Neural progenitor cell (in vitro differentiated cells): ENCODE results near the gene DNAI4.

ENCODE experiments used
- CTCF ChIP-seq: fragments of 200-600 bp; sonication (generic); IDR thresholded peaks from 2 replicates; pipeline ENCODE4 v1.5.1; 2017; ENCODE audit warnings: antibody characterized with exemption, mild to moderate bottlenecking
- EZH2 ChIP-seq: fragments of 200-600 bp; sonication (generic); IDR thresholded peaks from 2 replicates; pipeline ENCODE4 v1.6.1; 2017; ENCODE audit warnings: antibody characterized with exemption, mild to moderate bottlenecking, moderate library complexity
- EZH2phosphoT487 ChIP-seq: fragments of 200-600 bp; sonication (generic); IDR thresholded peaks from 2 replicates; pipeline ENCODE4 v1.6.1; 2017; ENCODE audit warnings: antibody characterized with exemption

DNA sequence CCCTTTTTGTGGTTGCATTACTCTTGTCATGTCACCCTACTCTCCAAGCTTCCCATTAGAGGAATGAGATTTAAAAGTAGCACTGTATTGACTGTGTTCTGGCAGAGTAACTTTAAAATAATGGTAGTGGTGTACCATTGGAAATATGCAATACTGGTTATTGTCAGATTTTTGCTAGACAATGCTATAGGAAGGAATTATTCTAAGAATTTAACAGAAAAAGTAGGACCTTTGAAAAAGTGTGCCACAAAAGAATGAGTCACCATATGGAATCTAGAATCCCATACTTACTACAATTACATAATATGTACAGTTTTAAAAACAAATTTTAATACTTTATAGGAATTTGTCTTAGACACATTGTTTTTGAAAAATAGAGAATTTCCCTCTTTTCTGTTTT is 14.0 kb upstream of the DNAI4 start:
- TF ChIP-seq CTCF (no peak), EZH2 (no peak), EZH2phosphoT487 (no peak)
